Endothelial cell (in vitro differentiated cells): Measurements from ENCODE around the gene SHISA2. TPM values are rescaled to one million over a fixed set of nuclear protein-coding genes. Genes with fewer than 3 reads are reported as not detected.

Experiments used
- DNase-seq: peaks from one replicate; pipeline ENCODE4 v3.0.0; 2021; ENCODE audit warnings: low spot score
- H3K27ac Mint-ChIP-seq: one replicate; pipeline ENCODE4 v1.8.0; 2021; ENCODE audit warnings: mixed read lengths, inconsistent platforms; ENCODE audit not compliant: unreplicated experiment
- H3K27me3 Mint-ChIP-seq: one replicate; pipeline ENCODE4 v1.8.0; 2021; ENCODE audit warnings: mild to moderate bottlenecking, moderate library complexity, mixed read lengths, inconsistent platforms; ENCODE audit not compliant: unreplicated experiment
- H3K36me3 Mint-ChIP-seq: one replicate; pipeline ENCODE4 v1.8.0; 2021; ENCODE audit warnings: mild to moderate bottlenecking, low read depth, mixed read lengths, inconsistent platforms; ENCODE audit not compliant: unreplicated experiment
- H3K4me1 Mint-ChIP-seq: one replicate; pipeline ENCODE4 v1.8.0; 2021; ENCODE audit warnings: mild to moderate bottlenecking, mixed read lengths, inconsistent platforms; ENCODE audit not compliant: unreplicated experiment
- H3K4me3 Mint-ChIP-seq: one replicate; pipeline ENCODE4 v1.8.0; 2021; ENCODE audit warnings: mild to moderate bottlenecking, mixed read lengths, inconsistent platforms; ENCODE audit not compliant: unreplicated experiment
- H3K9me3 Mint-ChIP-seq: one replicate; pipeline ENCODE4 v1.8.0; 2021; ENCODE audit warnings: mixed read lengths, inconsistent platforms; ENCODE audit not compliant: unreplicated experiment
- total RNA-seq: library from RNA; stranded (reverse); fragmentation: NEBNext Ultra II Directional; extraction: Animal tissue kit (Norgen Biotek cat#: 25700); gene quantifications from one replicate; pipeline ENCODE4 v1.2.1, GENCODE V29; 2021; ENCODE audit not compliant: unreplicated experiment
- TF ChIP-seq, protein P1 (sequence below): fragments of 200-600 bp; sonication (generic); IDR thresholded peaks from one replicate; pipeline ENCODE4 v1.5.0; 2021; ENCODE audit warnings: antibody characterized with exemption; ENCODE audit not compliant: unreplicated experiment

Gene SHISA2
- total RNA-seq, 1 donor from 2014 or later, result 71.5 TPM

GRCh38 chr13:26048741-26049140 lies 3.1 kb downstream of the SHISA2 start:
- Mint-ChIP-seq H3K9me3 (no peaks in the 10 kb centered on the region), H3K4me3 (peak overlapping the region; percentile 98)

DNA sequence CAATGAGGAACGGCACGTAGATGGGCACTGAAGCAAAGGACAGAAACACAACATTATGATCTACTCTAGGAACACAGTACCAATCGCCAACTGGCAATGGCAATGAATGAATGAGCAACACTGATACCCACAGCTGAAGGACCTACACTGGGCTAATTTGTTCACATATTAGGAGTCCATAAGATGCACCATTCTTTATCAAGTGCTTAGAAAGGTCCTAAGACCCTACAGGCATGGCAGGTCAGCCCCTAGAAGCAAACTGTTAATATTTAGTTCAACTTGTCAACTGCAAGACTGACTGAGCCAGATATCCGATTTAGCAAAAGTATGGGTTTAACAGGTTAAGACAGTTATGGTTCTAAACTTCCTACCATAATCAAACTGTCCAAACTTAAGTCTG lies 4.8 kb downstream of the SHISA2 start:
- Mint-ChIP-seq H3K9me3 (no peaks in the 10 kb centered on the region), H3K36me3 (peaks cover 27% of the 10 kb centered on the region), H3K27me3 (peaks cover 12% of the 10 kb centered on the region), H3K27ac (no peak overlapping the region), H3K4me1 (peaks cover 15% of the 10 kb centered on the region), H3K4me3 (peak overlapping the region; percentile 87)
- TF ChIP-seq, protein P1, sequence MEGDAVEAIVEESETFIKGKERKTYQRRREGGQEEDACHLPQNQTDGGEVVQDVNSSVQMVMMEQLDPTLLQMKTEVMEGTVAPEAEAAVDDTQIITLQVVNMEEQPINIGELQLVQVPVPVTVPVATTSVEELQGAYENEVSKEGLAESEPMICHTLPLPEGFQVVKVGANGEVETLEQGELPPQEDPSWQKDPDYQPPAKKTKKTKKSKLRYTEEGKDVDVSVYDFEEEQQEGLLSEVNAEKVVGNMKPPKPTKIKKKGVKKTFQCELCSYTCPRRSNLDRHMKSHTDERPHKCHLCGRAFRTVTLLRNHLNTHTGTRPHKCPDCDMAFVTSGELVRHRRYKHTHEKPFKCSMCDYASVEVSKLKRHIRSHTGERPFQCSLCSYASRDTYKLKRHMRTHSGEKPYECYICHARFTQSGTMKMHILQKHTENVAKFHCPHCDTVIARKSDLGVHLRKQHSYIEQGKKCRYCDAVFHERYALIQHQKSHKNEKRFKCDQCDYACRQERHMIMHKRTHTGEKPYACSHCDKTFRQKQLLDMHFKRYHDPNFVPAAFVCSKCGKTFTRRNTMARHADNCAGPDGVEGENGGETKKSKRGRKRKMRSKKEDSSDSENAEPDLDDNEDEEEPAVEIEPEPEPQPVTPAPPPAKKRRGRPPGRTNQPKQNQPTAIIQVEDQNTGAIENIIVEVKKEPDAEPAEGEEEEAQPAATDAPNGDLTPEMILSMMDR, result no peak
- DNase-seq, result no peak

More at GRCh38 chr13:26048741-26049140, 3.1 kb downstream of the SHISA2 start:
- Mint-ChIP-seq H3K27ac (no peak overlapping the region), H3K36me3 (peaks cover 30% of the 10 kb centered on the region), H3K27me3 (peaks cover 14% of the 10 kb centered on the region), H3K4me1 (peaks cover 18% of the 10 kb centered on the region)
- no peak for DNase-seq
- TF ChIP-seq, protein P1, result no peak

GRCh38 chr13:26046639-26047038 lies 5.2 kb downstream of the SHISA2 start:
- Mint-ChIP-seq H3K36me3 (peaks cover 25% of the 10 kb centered on the region), H3K9me3 (no peaks in the 10 kb centered on the region), H3K27me3 (peaks cover 11% of the 10 kb centered on the region), H3K4me3 (no peak overlapping the region), H3K27ac (no peak overlapping the region), H3K4me1 (peaks cover 14% of the 10 kb centered on the region)
- TF ChIP-seq, protein P1, result no peak
- DNase-seq, result no peak

DNA sequence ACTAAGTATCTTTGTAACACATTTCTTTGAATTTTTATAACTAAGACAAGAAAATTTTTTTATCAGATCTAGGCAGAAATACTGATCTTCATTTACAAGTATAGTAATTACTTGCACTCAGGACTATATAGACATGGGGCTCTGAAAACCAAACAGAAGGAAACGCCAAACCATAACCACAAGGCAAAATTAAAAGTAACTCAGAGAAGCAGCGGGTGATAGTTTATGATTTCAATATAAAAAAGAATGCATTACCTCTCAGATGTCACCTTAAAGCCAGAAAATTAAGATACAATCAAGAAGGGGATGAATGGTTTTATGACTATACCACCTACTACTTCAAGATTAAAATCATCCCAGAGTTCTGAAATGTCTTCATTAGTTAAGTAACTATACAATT lies 6.7 kb downstream of the SHISA2 start:
- Mint-ChIP-seq H3K4me1 (peaks cover 14% of the 10 kb centered on the region), H3K9me3 (no peaks in the 10 kb centered on the region), H3K27ac (no peak overlapping the region), H3K27me3 (peaks cover 13% of the 10 kb centered on the region), H3K36me3 (peaks cover 25% of the 10 kb centered on the region), H3K4me3 (no peak overlapping the region)
- TF ChIP-seq, protein P1, result no peak
- DNase-seq, result no peak

DNA sequence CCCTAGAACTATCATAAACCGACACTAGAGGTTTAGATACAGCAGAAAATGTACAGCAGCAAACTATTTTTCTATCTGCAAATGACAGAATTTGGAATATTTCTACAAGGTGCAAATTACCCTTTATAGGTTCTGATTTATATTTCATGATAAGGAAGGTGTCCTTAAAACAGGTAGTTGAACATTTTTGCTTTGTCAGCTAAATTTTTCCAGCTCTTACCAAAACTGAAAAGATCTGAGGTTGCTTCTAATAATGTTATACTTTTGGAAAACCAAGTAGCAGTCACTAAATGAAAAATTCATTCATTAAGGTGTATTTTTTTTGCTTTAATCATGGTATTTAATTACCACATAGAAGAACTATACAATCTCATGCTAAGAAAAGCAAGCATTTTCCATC lies 9.0 kb downstream of the SHISA2 start:
- peaks cover 14% of the 10 kb centered on the region for H3K36me3 Mint-ChIP-seq
- TF ChIP-seq, protein P1, result no peak
- H3K4me3 Mint-ChIP-seq, result no peak overlapping the region
- H3K27me3 Mint-ChIP-seq, result peaks cover 6% of the 10 kb centered on the region
- no peak overlapping the region for H3K27ac Mint-ChIP-seq
- no peak for DNase-seq
- no peaks in the 10 kb centered on the region for H3K9me3 Mint-ChIP-seq
- peaks cover 5% of the 10 kb centered on the region for H3K4me1 Mint-ChIP-seq
